Activated B cell treated with CpG ODN at 0.5 μM for 24 hours (primary cell): Measurements from ENCODE around the gene WDR54. TPM values are rescaled to one million over a fixed set of nuclear protein-coding genes. Genes with fewer than 3 reads are reported as not detected.
"Not testable (repeated sequence)": the region's sequence is repeated elsewhere in the genome, so short reads cannot be mapped to it uniquely, and the experiment has no call there.

Experiments
- ATAC-seq: fragments of 200-7000 bp; cut with Tn5 transposase; one replicate; pipeline ENCODE4 v1.10.0; 2021; ENCODE audit warnings: low read depth, mild to moderate bottlenecking, moderate library complexity
- CTCF ChIA-PET: fragments of 350-600 bp; sonication (Branson Sonifier 250); formaldehyde crosslinking; loops from one replicate; lab custom pipeline; 2021; ENCODE audit warnings: antibody characterized with exemption; lab: Charles Lee
- POLR2A ChIA-PET: fragments of 350-600 bp; sonication (Branson Sonifier 250); formaldehyde crosslinking; loops from one replicate; lab custom pipeline; 2021; ENCODE audit warnings: antibody characterized with exemption; lab: Charles Lee
- DNase-seq: peaks from one replicate; pipeline ENCODE4 v3.0.0; 2022
- H3K27ac Mint-ChIP-seq: one replicate; pipeline ENCODE4 v1.8.0; 2020; ENCODE audit warnings: mixed read lengths
- H3K27me3 Mint-ChIP-seq: one replicate; pipeline ENCODE4 v1.8.0; 2021; ENCODE audit warnings: mixed read lengths
- H3K36me3 Mint-ChIP-seq: one replicate; pipeline ENCODE4 v1.8.0; 2021; ENCODE audit warnings: low read depth, mixed read lengths
- H3K4me1 Mint-ChIP-seq: one replicate; pipeline ENCODE4 v1.8.0; 2021; ENCODE audit warnings: mixed read lengths
- H3K4me3 Mint-ChIP-seq: one replicate; pipeline ENCODE4 v1.8.0; 2020; ENCODE audit warnings: mild to moderate bottlenecking, mixed read lengths
- H3K9me3 Mint-ChIP-seq: one replicate; pipeline ENCODE4 v1.8.0; 2020; ENCODE audit warnings: mixed read lengths
- CTCF ChIP-seq: fragments of 200-600 bp; IDR thresholded peaks from one replicate; pipeline ENCODE4 v1.8.0; 2022; ENCODE audit warnings: antibody characterized with exemption, mild to moderate bottlenecking
- intact Hi-C: fragments of 100-400 bp; cut with micrococcal nuclease; formaldehyde crosslinking; loops from one replicate; pipeline ENCODE4 v1.15.1; 2024
- total RNA-seq: library from RNA; stranded (reverse); gene quantifications from 2 replicates; pipeline ENCODE4 v1.2.3, GENCODE V29; 2022

Gene WDR54
- total RNA-seq, 1 donor from 2014 or later: 32.3 TPM

DNA sequence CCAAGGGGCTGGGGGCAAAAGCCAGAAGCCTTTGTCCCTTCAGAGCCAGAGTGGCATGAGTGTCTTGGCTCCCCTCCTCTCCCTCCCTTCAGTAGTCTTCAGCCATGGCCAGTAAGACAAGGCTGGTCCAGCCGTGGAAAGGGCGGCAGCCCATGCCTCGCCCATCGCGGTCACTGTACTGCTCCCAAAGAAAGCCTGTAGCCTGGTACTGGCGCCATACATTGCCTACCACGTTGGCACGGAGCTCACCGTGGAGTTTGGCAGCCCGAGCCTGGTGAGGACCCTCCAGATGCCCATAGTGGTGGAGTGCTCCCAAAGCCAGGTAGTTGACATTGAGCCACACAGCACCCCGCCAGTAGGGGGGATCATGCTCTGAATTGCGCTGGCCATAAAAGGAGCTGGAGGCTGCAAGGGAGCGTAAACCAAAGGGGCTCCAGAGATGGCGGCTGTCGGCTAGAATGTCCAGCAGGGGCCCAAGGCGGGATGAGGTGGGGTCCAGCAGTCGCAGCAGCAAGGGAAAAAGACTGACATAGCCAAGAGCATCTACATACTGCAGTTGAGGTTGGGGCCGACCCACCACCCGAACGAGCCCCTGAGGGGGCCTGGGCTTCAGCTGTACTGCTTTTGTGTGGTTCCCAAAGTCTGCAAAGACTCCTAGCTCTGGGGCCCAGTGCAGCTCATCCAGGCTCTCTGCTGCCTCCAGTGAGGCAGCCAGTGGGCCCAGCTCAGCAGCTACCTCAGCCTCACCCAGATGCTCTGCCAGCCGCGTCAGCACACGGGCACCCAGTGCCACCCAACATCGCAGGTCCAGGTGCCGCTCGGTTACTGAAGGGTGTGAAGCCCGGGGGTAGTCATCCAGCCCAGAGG, 39.9 kb downstream of the WDR54 start:
- ATAC-seq: no peak
- peak overlapping the region; percentile 46 for H3K27ac Mint-ChIP-seq
- H3K4me3 Mint-ChIP-seq: no peak overlapping the region
- peaks cover 52% of the 10 kb centered on the region for H3K36me3 Mint-ChIP-seq
- ChIA-PET POLR2A (interaction anchor here (1.9 to 10.0 kb wide), 2 partner anchors 12 to 21 kb away, joined by 8 to 127 read pairs; partner anchors contain the start of genes CCDC142, MRPL53 and TTC31), CTCF (no interaction called here)
- TF ChIP-seq CTCF: no peak
- peaks cover 59% of the 10 kb centered on the region for H3K4me1 Mint-ChIP-seq
- H3K9me3 Mint-ChIP-seq: no peaks in the 10 kb centered on the region
- no peaks in the 10 kb centered on the region for H3K27me3 Mint-ChIP-seq
- DNase-seq: no peak
- intact Hi-C loops: no loop called here

DNA sequence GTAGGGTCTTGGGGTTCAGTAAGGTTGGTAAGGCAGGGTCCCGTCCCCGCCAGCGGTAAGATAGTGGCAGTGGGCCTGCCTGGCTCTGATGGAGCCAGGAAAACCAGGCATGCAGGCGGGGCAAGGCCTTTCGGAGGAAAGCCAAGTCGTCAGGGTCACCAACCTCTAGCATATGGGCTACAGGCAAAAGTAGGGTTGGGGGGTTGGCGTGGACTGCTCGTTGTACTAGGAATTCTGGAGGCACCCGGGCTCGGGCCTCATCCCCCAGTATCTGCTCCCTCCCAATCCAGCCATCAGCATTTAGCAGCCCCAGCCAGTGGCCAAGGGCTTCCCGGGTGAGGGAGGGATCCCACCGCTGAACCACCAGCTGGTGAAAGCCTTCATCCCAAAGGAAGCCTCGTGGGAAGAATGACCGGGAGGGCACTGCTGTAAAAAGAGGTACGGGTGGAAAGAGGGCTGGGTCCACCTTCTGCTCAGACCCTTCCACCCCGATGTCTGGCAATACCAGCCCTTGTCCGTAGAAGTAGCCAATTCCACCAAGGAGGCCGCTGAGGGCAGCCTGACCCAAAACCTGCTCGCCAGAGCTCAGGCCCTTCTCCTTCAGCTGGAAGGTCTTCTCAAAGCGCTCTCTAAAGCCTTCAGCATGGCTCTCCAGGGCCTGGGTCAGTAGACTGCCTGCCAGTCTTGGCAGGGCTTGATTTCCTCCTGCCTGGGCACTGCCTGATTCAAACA, 40.7 kb downstream of the WDR54 start:
- POLR2A ChIA-PET: interaction anchor here (1.9 to 10.0 kb wide), 2 partner anchors 11 to 20 kb away, joined by 8 to 127 read pairs; partner anchors contain the start of genes CCDC142, MRPL53 and TTC31
- Mint-ChIP-seq H3K36me3 (peaks cover 45% of the 10 kb centered on the region), H3K9me3 (no peaks in the 10 kb centered on the region), H3K4me1 (peaks cover 51% of the 10 kb centered on the region), H3K4me3 (no peak overlapping the region), H3K27ac (peak overlapping the region; percentile 46), H3K27me3 (no peaks in the 10 kb centered on the region)
- DNase-seq (no peak), ATAC-seq (no peak)
- no peak for TF ChIP-seq CTCF
- intact Hi-C loops: no loop called here
- CTCF ChIA-PET: no interaction called here

DNA sequence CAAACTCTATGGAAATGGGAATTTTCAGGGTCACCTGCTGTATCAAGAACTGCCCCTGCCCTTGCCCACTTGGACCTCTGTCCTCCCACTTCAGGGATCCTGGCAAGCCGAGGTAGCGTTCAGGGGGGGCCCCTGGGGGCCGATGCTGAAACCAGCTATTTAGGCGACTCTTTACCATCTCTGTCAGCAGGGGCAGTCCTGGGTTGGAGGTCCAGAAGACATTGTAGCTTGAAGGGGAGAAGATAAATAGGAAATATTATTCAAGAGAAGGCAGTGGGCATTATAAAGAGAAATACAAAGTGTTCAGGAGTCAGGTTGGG, 41.2 kb downstream of the WDR54 start:
- Mint-ChIP-seq H3K4me3 (no peak overlapping the region), H3K27ac (no peak overlapping the region)

DNA sequence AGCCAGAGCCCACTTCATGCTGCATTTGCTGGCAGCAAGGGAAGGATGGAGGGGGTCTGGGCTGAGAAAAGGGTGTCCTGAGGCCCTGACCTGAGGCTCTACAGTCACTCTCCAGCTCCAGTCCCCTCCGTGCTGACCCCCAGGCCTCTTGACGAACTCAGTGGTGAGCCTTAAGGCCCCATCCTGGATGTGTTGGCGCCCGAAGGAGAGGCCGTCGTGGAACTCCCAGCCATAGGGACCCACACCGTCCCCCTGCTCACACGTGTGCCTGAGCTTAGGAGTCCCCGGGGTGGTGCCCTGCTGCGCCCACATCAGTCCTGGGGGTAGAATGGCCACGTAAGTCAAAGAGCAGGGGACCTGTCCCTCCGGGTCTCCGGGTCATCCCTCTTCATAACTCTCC, 42.9 kb downstream of the WDR54 start:
- peaks cover 33% of the 10 kb centered on the region for H3K4me1 Mint-ChIP-seq
- ChIA-PET POLR2A (interaction anchor here (0.7 to 5.9 kb wide), 5 partner anchors 8 to 50 kb away, joined by 3 to 62 read pairs (median 6); partner anchors contain the start of genes C2orf81, INO80B, LBX2 and TLX2), CTCF (interaction anchor here (0.6 kb wide), 1 partner anchor 64 kb away, joined by 3 read pairs; no protein-coding TSS in a partner anchor)
- H3K27me3 Mint-ChIP-seq: no peaks in the 10 kb centered on the region
- H3K9me3 Mint-ChIP-seq: no peaks in the 10 kb centered on the region
- peak overlapping the region; percentile 98 for H3K4me3 Mint-ChIP-seq
- intact Hi-C loops: loop anchor here (1.0 kb wide), 1 partner anchor 8 kb away; the partner anchor contains the start of gene MRPL53
- H3K36me3 Mint-ChIP-seq: peaks cover 34% of the 10 kb centered on the region
- no peak for TF ChIP-seq CTCF
- DNase-seq: no peak
- H3K27ac Mint-ChIP-seq: peak overlapping the region; percentile 18
- ATAC-seq: no peak

More for the DNA sequence above, 41.2 kb downstream of the WDR54 start:
- ChIA-PET CTCF (no interaction called here), POLR2A (interaction anchor here (1.9 to 10.0 kb wide), 2 partner anchors 10 to 20 kb away, joined by 8 to 127 read pairs; partner anchors contain the start of genes CCDC142, MRPL53 and TTC31)
- TF ChIP-seq CTCF: no peak
- Mint-ChIP-seq H3K36me3 (peaks cover 42% of the 10 kb centered on the region), H3K27me3 (no peaks in the 10 kb centered on the region), H3K4me1 (peaks cover 48% of the 10 kb centered on the region), H3K9me3 (no peaks in the 10 kb centered on the region)
- intact Hi-C loops: no loop called here
- no peak for DNase-seq
- ATAC-seq: no peak

DNA sequence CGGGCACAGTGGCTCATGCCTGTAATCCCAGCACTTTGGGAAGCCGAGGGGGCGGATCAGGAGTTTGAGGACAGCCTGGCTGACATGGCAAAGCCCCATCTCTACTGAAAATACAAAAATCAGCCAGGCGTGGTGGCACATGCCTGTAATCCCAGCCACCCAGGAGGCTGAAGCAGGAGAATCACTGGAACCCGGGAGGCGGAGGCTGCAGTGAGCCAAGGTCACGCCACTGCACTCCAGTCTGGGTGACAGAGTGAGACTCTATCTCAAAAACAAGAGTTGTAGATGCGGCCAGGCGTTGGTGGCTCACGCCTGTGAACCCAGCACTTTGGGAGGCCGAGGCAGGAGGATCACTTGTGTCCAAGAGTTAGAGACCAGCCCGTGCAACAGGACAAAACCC, 49.2 kb downstream of the WDR54 start:
- H3K9me3 Mint-ChIP-seq, H3K27me3 Mint-ChIP-seq, ATAC-seq, DNase-seq, CTCF ChIA-PET: not testable (repeated sequence)
- Mint-ChIP-seq H3K4me3 (peak overlapping the region; percentile 57), H3K4me1 (peaks cover 26% of the 10 kb centered on the region), H3K27ac (peak overlapping the region; percentile 31), H3K36me3 (peaks cover 35% of the 10 kb centered on the region)
- intact Hi-C loops: loop anchor here (5.0 kb wide), 1 partner anchor 48 kb away; the partner anchor contains the start of genes C2orf81 and WDR54
- POLR2A ChIA-PET: interaction anchor here (0.6 to 4.6 kb wide), 3 partner anchors 11 to 21 kb away, joined by 6 to 127 read pairs (median 78); partner anchors contain the start of genes CCDC142, INO80B, TTC31 and WBP1
